ENCODE data around the gene NR2C2.

DNA sequence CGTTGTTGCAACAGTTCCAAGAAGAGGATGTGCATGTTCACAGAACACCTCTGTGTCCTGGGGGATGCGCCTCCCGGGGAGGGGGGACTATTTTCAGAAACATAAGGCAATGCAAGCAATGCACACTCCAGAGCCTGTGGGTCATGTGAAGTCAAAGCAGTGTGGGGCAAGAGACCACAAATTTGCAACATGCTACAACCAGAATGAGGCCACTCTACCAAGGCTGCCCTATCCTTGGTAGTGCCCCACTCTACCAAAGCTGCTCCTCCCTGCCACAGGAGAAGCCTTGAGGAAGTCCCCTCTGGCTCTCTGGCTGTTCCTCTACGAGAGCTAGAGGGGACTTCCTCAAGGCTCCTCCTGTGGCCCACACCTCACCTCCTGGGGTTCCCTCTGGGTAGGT lies 8.4 kb upstream of the NR2C2 start:
- TF ChIP-seq TEAD1 (CRISPR knock-in tag; IDR thresholded peaks at IDR 0.05) (no peak), ZNF217 (CRISPR knock-in tag; IDR thresholded peaks at IDR 0.05) (no peak)
- TF ChIP-seq, protein P1, sequence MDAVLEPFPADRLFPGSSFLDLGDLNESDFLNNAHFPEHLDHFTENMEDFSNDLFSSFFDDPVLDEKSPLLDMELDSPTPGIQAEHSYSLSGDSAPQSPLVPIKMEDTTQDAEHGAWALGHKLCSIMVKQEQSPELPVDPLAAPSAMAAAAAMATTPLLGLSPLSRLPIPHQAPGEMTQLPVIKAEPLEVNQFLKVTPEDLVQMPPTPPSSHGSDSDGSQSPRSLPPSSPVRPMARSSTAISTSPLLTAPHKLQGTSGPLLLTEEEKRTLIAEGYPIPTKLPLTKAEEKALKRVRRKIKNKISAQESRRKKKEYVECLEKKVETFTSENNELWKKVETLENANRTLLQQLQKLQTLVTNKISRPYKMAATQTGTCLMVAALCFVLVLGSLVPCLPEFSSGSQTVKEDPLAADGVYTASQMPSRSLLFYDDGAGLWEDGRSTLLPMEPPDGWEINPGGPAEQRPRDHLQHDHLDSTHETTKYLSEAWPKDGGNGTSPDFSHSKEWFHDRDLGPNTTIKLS (IDR thresholded peaks at IDR 0.05; ENCODE audit: borderline replicate concordance, low read depth): no peak
- TF ChIP-seq, protein P2, sequence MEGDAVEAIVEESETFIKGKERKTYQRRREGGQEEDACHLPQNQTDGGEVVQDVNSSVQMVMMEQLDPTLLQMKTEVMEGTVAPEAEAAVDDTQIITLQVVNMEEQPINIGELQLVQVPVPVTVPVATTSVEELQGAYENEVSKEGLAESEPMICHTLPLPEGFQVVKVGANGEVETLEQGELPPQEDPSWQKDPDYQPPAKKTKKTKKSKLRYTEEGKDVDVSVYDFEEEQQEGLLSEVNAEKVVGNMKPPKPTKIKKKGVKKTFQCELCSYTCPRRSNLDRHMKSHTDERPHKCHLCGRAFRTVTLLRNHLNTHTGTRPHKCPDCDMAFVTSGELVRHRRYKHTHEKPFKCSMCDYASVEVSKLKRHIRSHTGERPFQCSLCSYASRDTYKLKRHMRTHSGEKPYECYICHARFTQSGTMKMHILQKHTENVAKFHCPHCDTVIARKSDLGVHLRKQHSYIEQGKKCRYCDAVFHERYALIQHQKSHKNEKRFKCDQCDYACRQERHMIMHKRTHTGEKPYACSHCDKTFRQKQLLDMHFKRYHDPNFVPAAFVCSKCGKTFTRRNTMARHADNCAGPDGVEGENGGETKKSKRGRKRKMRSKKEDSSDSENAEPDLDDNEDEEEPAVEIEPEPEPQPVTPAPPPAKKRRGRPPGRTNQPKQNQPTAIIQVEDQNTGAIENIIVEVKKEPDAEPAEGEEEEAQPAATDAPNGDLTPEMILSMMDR (IDR thresholded peaks at IDR 0.05 in 2 of 3, conservative IDR thresholded peaks at IDR 0.05 in 1 of 3; ENCODE audit: insufficient read depth in 2 of 3, low read depth in 1 of 3, low read length in 3 of 3): no peak
